ENCODE results near the gene OR7G3.

The OR7G3 gene

GRCh38 chr19:9107375-9107774 lies 19.4 kb downstream of the OR7G3 start, which contains the start of gene OR7G2:
OR7G2 (minus strand) TSS chr19:9107475; CDS start chr19:9103243, 4,232 bp downstream.
- no peak for DNase-seq (ENCODE audit: low spot score)

- DNase-seq (ENCODE audit: low spot score) = no peak
These were observed 40.0 kb downstream of the OR7G3 start, which contains the start of gene OR1M1 for GRCh38 chr19:9086761-9087160. OR1M1 (plus strand) TSS chr19:9087061; CDS start chr19:9093245, 6,184 bp downstream.

- DNase-seq (ENCODE audit: low spot score) = no peak
These were observed 48.1 kb downstream of the OR7G3 start for GRCh38 chr19:9078651-9079050.

- DNase-seq (ENCODE audit: low spot score) = no peak
These were observed 49.8 kb downstream of the OR7G3 start for GRCh38 chr19:9076901-9077300.

Measured in globus pallidus (tissue), 1 donor.